HUES48 (cell line): Measurements from ENCODE around the gene PRKRIP1.
"Not testable (repeated sequence)": the region's sequence is repeated elsewhere in the genome, so short reads cannot be mapped to it uniquely, and the experiment has no call there.

ENCODE experiments used
- H3K27ac ChIP-seq: one replicate; pipeline ENCODE4 v1.7.0; 2013; ENCODE audit warnings: low read depth, low read length, inconsistent platforms
- H3K27me3 ChIP-seq: 2 replicates; pipeline ENCODE4 v1.6.1; 2013; ENCODE audit warnings: mild to moderate bottlenecking, low read length; ENCODE audit not compliant: control insufficient read depth, insufficient read depth
- H3K36me3 ChIP-seq: 2 replicates; pipeline ENCODE4 v1.6.1; 2013; ENCODE audit warnings: low read length; ENCODE audit not compliant: control insufficient read depth, insufficient read depth
- H3K4me1 ChIP-seq: 2 replicates; pipeline ENCODE4 v1.6.1; 2013; ENCODE audit warnings: mild to moderate bottlenecking, low read length; ENCODE audit not compliant: control insufficient read depth, insufficient read depth
- H3K4me3 ChIP-seq: 2 replicates; pipeline ENCODE4 v1.5.1; 2013; ENCODE audit warnings: mild to moderate bottlenecking, low read depth, low read length
- H3K9ac ChIP-seq: 2 replicates; pipeline ENCODE4 v1.6.1; 2013; ENCODE audit warnings: mild to moderate bottlenecking, low read depth, low read length, moderate library complexity
- H3K9me3 ChIP-seq: 2 replicates; pipeline ENCODE4 v1.6.1; 2013; ENCODE audit warnings: low read length; ENCODE audit not compliant: control insufficient read depth, insufficient read depth

PRKRIP1 gene

DNA sequence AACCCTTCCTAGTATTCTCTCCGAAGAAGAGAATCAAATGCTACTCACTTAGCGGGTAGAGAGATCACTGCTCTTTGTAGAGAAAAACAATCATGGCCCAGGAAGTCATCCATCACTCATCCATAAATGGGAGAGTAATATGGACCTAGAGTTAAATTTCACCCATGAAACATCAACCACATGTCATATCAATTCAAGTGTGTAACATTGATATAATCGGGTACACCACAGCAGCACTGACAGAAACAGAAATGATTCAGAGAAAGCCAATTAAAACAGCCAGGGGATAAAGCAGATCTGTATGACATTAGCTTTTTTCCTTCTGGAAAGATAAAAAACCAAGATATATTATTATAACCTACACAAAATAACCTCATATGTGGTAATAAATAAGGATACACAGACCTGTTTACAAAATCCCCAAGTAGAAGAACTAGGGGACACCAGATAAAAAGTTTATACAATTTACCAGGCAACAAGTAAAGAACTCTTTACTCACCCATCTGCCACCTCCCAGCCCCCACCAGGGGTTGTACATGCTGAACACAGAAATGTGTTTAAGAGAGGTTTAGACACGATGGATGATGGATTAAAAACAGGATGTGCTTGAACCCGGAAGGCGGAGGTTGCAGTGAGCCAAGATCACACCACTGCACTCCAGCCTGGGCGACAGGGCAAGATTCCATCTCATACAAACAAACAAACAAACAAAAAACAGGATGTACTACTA lies 14.3 kb upstream of the PRKRIP1 start:
- peaks cover 34% of the 10 kb centered on the region for H3K36me3 ChIP-seq
- not testable (repeated sequence) for H3K4me3 ChIP-seq, H3K9me3 ChIP-seq, H3K9ac ChIP-seq, H3K27me3 ChIP-seq
- peak overlapping the region; percentile 90 for H3K27ac ChIP-seq
- peaks cover 11% of the 10 kb centered on the region for H3K4me1 ChIP-seq

DNA sequence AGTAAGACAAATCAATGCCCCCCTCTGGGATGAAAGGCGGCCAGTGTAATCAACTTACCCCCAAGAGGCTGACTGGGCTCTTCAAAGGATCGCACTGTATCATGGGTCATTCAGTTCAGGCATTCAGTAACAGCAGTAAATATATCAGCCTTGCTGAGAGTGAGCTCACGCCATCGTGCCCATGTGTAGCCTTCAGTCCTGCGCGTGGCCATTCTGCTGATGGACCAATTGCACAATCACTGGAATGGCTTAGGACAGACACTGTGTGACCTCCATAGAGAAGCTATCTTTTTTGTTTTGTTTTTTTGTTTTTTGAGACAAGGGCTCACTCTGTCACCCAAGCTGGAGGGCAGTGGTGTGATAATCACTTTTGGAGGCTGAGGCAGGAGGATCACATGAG lies 9.1 kb upstream of the PRKRIP1 start:
- no peak overlapping the region for H3K27ac ChIP-seq
- no peak overlapping the region for H3K4me3 ChIP-seq
- H3K9ac ChIP-seq = no peak overlapping the region
- no peaks in the 10 kb centered on the region for H3K27me3 ChIP-seq
- H3K9me3 ChIP-seq = no peaks in the 10 kb centered on the region
- peaks cover 12% of the 10 kb centered on the region for H3K36me3 ChIP-seq
- H3K4me1 ChIP-seq = no peaks in the 10 kb centered on the region

DNA sequence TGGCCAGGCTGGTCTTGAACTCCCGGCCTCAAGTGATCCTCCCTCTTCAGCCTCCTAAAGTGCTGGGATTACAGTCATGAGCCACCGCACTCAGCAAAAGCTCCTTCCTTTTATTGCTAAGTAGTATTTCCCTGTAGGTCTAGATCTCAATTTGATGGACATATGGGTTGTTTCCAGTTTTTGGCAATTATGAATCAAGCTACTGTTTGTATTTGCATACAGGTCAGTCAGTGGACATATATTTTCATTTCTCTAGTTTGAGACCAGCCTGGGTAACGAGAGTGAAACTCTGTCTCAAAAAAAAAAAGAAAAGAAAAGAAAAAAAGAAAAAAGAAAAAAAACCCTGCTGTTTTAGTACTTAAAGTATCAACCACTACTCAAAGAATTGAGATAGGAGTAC lies 6.4 kb upstream of the PRKRIP1 start:
- no peak overlapping the region for H3K27ac ChIP-seq

DNA sequence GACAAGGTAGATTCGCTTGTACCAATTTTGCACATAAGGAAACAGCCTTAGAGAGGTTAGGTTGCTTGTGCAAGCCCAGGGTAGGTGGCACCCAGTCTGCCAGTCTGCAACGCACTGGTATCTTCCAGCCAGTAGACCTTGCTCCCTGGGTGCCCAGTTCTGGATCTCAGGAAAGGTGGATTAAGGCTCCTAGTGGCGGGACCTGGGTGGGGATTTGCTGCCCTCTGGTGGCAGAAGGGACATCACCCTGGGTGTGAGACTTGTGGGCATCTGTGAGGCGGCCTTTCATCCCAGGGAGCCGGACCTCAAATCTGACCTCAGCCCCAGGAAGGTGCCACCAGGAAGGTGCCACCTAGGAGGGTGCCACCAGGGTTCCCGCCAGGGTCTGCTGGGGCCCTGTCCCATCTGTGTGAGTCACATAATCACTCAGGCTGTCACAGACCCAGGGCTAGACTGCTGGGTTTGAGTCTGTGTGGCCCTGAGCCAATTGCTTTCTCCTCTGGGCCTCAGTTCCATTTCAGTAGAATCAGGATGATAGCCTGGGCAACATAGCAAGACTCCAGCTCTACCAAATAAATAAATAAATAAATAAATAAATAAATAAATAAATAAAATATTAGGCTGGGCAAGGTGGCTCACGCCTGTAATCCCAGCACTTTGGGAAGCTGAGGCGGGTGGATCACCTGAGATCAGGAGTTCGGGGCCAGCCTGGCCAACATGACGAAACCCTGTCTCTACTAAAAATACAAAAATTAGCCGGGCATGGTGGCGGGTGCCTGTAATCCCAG lies 5.3 kb upstream of the PRKRIP1 start:
- peaks cover 23% of the 10 kb centered on the region for H3K36me3 ChIP-seq
- no peak overlapping the region for H3K27ac ChIP-seq
- H3K4me3 ChIP-seq = no peak overlapping the region
- no peaks in the 10 kb centered on the region for H3K9me3 ChIP-seq
- H3K27me3 ChIP-seq = no peaks in the 10 kb centered on the region
- H3K4me1 ChIP-seq = 0 out of 2 replicates have a peak, but pooled peaks cover 2% of the 10 kb centered on the region
- no peak overlapping the region for H3K9ac ChIP-seq

More for the DNA sequence above, 6.4 kb upstream of the PRKRIP1 start:
- Histone ChIP-seq H3K4me1 (no peaks in the 10 kb centered on the region), H3K9me3 (no peaks in the 10 kb centered on the region), H3K36me3 (peaks cover 23% of the 10 kb centered on the region), H3K9ac (no peak overlapping the region), H3K4me3 (no peak overlapping the region), H3K27me3 (no peaks in the 10 kb centered on the region)

DNA sequence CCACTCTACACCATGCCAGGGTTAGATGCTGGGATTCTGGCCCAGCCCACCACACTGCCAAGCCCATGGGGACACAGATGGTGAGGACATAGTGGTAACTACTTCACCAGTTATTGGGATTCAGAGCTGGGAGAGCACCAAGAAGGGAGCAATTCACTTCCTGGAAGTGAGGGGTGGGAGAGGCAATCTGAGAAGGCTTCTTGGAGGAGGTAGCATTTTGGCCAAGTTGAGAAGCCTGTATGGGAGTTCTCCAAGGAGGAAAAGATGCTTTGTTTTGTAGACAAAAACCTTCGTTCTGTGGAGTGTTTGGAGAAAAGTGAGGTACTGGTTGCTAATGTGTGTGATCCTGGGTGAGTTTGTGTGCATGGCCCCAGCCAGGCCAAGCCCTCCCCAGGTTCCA lies 3.8 kb upstream of the PRKRIP1 start:
- Histone ChIP-seq H3K27me3 (no peaks in the 10 kb centered on the region), H3K9me3 (no peaks in the 10 kb centered on the region), H3K36me3 (peaks cover 17% of the 10 kb centered on the region), H3K4me3 (no peak overlapping the region), H3K4me1 (0 out of 2 replicates have a peak, but pooled peaks cover 2% of the 10 kb centered on the region), H3K9ac (no peak overlapping the region), H3K27ac (no peak overlapping the region)

DNA sequence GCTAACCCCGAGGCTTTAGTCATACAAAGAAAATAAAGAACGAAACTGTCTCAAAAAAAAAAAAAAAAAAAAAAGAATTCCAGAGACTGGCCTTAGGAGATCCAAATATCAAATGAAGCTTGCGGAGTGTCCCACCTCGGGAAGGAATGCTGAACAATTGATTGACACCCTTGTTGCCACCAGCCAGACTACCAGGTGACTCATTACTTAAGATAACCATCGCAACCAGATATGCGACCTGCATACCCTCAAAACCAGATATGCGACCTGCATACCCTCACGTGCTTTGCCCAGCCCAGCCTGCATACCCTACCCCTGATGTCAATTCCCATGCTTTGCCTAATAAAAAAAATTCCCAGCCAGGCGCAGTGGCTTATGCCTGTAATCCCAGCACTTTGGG lies 2.7 kb upstream of the PRKRIP1 start:
- Histone ChIP-seq H3K4me3 (no peak overlapping the region), H3K36me3 (peaks cover 17% of the 10 kb centered on the region), H3K27me3 (no peaks in the 10 kb centered on the region), H3K9me3 (no peaks in the 10 kb centered on the region), H3K4me1 (0 out of 2 replicates have a peak, but pooled peaks cover 2% of the 10 kb centered on the region), H3K27ac (no peak overlapping the region), H3K9ac (no peak overlapping the region)

DNA sequence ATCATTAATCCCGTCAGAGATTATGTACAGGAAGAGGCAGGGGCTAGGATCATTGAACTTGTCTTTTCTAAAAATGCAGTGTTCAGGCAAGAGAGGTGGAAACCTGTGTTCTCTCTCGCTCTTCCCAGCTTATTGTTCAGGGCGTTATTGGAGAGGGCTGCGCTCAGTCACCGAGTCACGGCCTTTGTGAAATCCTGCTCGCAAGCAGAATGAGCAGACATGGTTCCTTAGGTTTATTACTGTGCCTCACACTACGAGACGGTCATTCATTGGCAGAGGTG lies 631 bp upstream of the PRKRIP1 start:
- Histone ChIP-seq H3K4me3 (peak overlapping the region; percentile 94), H3K9ac (peak overlapping the region; percentile 81), H3K27ac (peak overlapping the region; percentile 97), H3K9me3 (no peaks in the 10 kb centered on the region), H3K27me3 (no peaks in the 10 kb centered on the region), H3K36me3 (peaks cover 37% of the 10 kb centered on the region), H3K4me1 (0 out of 2 replicates have a peak, but pooled peaks cover 2% of the 10 kb centered on the region)

DNA sequence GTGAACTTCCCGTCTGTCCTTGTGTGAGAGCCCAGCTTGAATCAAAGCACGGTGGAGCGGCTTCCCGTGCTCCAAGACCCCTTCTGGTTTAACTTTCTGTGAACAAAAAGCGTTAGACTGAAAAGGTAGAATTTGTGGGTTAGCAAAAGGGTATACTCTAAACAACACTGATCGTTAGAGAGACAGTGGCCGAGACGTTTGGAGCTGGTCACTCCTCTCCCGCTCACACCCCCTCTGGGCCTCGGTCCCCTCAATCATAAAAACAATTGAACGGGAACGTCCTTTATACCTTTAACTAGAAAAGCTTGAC lies 502 bp downstream of the PRKRIP1 start:
- Histone ChIP-seq H3K9ac (peak overlapping the region; percentile 94), H3K27ac (peak overlapping the region; percentile 97), H3K36me3 (peaks cover 45% of the 10 kb centered on the region), H3K9me3 (no peaks in the 10 kb centered on the region), H3K27me3 (no peaks in the 10 kb centered on the region), H3K4me3 (peak overlapping the region; percentile 94), H3K4me1 (0 out of 2 replicates have a peak, but pooled peaks cover 2% of the 10 kb centered on the region)

DNA sequence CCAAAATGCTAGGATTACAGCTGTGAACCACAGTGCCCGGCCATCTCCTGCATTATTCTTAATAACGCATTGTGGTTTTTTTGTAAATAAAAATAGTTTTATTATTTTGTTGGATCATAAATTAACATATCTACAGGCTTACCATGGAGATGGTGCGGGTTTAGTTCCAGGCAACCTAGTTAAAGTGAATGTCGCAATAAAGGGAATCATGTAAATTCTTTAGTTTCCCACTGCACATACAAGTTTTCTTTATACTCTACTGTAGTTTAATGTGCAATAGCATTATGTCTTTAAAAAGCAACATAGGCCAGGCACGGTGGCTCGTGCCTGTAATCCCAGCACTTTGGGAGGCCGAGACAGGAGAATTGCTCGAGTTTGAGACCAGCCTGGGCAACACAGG lies 2.4 kb downstream of the PRKRIP1 start:
- H3K9ac ChIP-seq = no peak overlapping the region
- no peaks in the 10 kb centered on the region for H3K27me3 ChIP-seq
- H3K27ac ChIP-seq = no peak overlapping the region
- H3K9me3 ChIP-seq = no peaks in the 10 kb centered on the region
- H3K36me3 ChIP-seq = peaks cover 48% of the 10 kb centered on the region
- H3K4me1 ChIP-seq = 0 out of 2 replicates have a peak, but pooled peaks cover 2% of the 10 kb centered on the region
- H3K4me3 ChIP-seq = no peak overlapping the region

DNA sequence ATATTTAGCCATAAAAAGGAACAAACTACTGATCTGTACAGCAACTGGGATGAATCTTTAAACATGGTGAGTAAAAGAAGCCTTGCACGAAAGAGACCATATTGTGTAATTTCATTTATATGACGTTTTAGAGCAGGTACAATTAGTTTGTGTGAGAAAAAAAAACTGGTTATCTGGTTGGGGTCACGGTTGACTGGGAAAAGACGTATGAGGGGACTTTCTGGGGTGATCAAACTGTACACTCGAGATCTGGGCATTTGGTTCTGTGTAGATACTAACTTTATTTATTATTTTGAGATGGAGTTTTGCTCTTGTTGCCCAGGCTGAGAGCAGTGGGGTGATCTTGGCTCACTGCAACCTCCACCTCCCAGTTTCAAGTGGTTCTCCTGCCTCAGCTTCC lies 4.2 kb downstream of the PRKRIP1 start:
- peaks cover 58% of the 10 kb centered on the region for H3K36me3 ChIP-seq
- H3K9me3 ChIP-seq = no peaks in the 10 kb centered on the region
- H3K9ac ChIP-seq = no peak overlapping the region
- H3K27ac ChIP-seq = no peak overlapping the region
- H3K4me1 ChIP-seq = 0 out of 2 replicates have a peak, but pooled peaks cover 2% of the 10 kb centered on the region
- H3K27me3 ChIP-seq = no peaks in the 10 kb centered on the region
- H3K4me3 ChIP-seq = no peak overlapping the region

DNA sequence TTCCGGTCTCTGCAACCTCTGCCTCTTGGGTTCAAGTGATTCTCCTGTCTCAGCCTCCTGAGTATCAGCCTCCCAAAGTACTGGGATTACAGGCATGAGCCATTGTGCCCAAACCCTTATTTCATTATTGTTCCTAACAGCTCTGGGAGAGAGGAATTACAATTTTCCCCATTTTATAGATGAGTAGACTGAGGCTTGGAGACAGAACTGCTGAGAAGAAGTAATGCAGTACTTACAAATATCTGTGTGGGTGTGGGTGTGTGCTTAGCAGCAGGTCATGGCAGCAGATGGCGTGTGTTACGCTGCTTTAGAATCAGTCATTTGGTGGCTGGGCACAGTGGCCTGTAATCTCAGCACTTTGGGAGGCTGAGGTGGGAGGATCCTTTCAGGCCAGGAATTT lies 7.4 kb downstream of the PRKRIP1 start:
- Histone ChIP-seq H3K36me3 (peaks cover 89% of the 10 kb centered on the region), H3K9ac (no peak overlapping the region), H3K4me3 (no peak overlapping the region), H3K27ac (no peak overlapping the region), H3K9me3 (no peaks in the 10 kb centered on the region), H3K4me1 (no peaks in the 10 kb centered on the region), H3K27me3 (no peaks in the 10 kb centered on the region)
